Measurements from ENCODE around the gene SLC36A4.

- TF ChIP-seq CTCF (conservative IDR thresholded peaks at IDR 0.05; ENCODE audit: low read depth, low read length) (no peak), EZH2phosphoT487 (IDR thresholded peaks at IDR 0.05; ENCODE audit: borderline replicate concordance, low read length) (no peak), EZH2 (IDR thresholded peaks at IDR 0.05; ENCODE audit: low read length, unreplicated experiment) (no peak)
Measured at GRCh38 chr11:93133488-93134109, 64.2 kb downstream of the SLC36A4 start.

All from PC-3 (cell line).